Myocyte (in vitro differentiated cells): Measurements from ENCODE around the gene PDCL2. TPM values are rescaled to one million over a fixed set of nuclear protein-coding genes. Genes with fewer than 3 reads are reported as not detected.
"Not testable (repeated sequence)": the region's sequence is repeated elsewhere in the genome, so short reads cannot be mapped to it uniquely, and the experiment has no call there.

Experiments used
- DNase-seq: peaks from one replicate; pipeline ENCODE4 v3.0.0-alpha.2; 2012; ENCODE audit warnings: low read depth
- total RNA-seq: library from RNA; depleted of rRNA; stranded (reverse); fragments of >200 nt; gene quantifications from 2 replicates; pipeline ENCODE4 v1.2.3, GENCODE V29; 2014

Gene PDCL2
- total RNA-seq, 1 donor from 2014 or later = not detected

GRCh38 chr4:55598641-55599040 lies 6.6 kb upstream of the PDCL2 start:
- no peak for DNase-seq

DNA sequence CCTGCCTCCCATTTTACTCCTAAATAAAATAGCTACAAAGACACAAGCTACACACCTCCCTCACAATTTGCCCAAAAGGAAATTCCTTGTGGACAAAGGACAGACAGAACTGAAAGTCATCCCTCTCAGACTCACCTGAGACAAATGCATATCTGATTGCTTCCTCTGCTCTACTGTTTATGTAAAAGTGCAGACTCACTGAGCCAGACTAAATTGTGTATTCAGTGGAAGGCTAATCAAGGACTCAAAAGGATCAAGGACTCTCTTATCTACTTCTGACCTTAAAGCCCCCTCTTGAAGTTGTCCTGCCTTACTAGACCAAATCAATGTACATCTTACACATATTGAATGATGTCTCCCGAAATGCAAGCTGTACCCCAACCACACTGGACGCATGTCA lies 3.9 kb downstream of the PDCL2 start:
- DNase-seq = no peak

- DNase-seq = not testable (repeated sequence)
These were observed 9.3 kb downstream of the PDCL2 start for GRCh38 chr4:55582773-55583172.

- DNase-seq = peak; percentile 9
These were observed 13.6 kb downstream of the PDCL2 start for GRCh38 chr4:55578341-55579010.

- DNase-seq = no peak
These were observed 16.5 kb downstream of the PDCL2 start for GRCh38 chr4:55575513-55575912.

- no peak for DNase-seq
These were observed 17.8 kb downstream of the PDCL2 start for GRCh38 chr4:55574252-55574651.

DNA sequence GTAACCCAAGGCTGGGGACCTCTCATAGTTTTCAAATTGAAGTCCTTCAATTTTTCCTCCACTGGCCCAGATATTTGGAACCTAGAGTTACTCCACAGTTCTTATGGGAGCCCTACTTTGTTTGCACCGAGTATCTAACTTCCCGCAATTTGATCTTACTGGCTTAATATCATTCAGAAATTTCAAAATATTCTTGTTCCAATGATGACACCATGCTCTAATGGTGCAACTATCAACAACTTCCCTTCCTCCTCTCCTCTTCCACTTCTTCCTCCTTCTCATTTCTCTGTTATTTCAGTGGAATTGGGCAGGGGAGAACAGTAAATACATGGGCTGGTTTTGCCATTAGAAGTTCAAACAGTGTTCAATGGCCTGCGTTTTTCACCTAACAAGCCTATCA lies 20.2 kb downstream of the PDCL2 start:
- DNase-seq = no peak

- DNase-seq = no peak
These were observed 23.0 kb downstream of the PDCL2 start for GRCh38 chr4:55568905-55569504.

DNA sequence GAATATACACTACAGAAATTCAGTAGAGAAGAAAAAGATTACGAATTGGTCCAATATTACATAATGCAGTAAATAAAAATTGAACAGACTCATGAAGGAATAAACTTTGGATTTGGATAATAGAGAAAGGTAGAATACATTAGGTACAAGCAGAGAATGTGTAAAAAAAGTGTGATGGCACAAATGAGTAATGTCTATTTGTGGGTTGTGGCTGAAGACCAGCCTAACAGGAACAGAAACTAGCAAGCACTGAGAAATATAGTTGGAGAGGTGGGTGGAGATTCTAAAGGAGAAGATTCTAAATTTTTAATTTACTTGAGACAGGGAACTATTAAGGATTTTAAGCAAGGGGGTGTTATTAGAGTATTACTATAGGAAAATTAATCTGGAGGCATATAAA lies 30.2 kb downstream of the PDCL2 start:
- no peak for DNase-seq

DNA sequence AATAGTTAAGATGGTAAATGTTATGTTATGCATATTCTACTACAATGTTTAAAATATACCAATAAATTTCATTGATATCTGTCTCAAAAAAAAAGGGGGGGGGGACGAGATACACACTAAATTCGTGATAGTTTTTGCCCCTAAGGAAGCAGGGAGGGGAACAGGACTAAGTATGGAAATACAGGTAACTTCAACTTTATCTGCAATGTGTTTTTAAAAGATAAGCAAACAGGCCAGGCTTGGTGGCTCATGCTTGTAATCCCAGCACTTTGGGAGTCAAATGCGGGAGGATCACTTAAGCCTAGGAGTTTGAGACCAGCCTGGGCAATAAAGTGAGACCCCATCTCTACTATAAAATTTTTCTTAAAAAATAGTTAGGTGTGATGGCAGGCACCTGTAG lies 31.9 kb downstream of the PDCL2 start:
- DNase-seq = no peak

DNA sequence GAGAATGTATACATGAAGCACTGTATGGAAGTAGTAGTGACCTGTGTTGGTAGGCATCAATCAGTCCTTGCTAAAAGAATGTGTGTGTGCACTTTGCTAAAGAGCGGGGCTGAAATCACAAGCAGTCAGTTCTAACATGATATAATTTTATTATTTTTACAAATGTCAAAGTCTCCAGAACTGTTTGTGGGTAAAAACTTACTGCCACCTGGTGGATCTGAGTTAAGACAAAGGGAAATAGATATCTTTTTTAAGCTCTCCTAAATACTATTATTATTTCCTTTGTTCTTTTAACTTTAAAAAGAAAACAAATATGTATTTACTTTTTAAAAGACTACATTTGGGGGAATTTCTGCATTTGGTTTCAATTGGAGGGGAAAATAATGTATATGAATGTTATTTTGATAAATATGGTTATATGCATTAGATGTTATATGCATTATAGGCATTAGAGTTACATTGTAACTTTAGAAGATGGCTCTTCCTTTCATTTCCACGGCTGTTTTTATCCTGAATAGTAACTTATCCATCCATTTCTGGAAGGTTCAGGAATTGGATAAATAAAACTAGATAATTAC lies 37.5 kb downstream of the PDCL2 start:
- DNase-seq = peak; percentile 58

DNA sequence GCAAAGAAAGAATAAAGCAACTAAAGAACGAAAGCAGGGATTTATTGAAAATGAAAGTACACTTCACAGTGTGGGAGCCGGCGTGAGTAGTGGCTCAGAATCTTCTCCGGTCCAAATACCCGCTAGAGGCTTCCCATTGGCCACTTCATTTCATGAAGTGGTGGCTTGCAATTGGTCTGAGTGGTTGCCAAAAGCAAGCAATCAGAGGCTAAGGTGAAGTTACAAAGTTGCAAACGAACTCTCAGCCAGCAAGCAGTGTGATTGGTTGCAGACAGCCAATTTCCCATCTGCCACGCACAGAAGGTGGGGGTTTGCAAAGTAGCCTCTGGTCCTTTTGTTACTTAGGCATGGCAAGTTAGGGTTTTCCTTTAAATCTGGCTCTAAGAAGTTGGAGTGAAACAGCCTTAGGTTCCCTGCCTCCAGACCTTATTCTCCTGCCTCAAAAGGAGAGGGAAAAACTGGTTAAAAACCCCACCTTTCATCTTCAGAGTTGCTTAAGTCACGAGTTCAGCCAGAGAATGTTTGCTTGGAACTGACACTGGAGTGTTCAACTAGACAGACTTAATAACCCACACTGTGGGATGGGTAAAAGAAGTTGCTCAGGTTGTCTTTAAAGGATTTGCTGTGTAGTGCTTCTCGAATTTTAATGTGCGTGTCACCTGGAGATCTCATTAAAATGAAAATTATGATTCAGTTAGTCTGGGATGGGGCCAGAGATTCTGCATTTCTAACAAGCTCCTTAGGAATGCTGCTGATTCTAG lies 38.4 kb downstream of the PDCL2 start:
- DNase-seq = peak; percentile 64

- DNase-seq = not testable (repeated sequence)
These were observed 40.1 kb downstream of the PDCL2 start for GRCh38 chr4:55551964-55552363.

DNA sequence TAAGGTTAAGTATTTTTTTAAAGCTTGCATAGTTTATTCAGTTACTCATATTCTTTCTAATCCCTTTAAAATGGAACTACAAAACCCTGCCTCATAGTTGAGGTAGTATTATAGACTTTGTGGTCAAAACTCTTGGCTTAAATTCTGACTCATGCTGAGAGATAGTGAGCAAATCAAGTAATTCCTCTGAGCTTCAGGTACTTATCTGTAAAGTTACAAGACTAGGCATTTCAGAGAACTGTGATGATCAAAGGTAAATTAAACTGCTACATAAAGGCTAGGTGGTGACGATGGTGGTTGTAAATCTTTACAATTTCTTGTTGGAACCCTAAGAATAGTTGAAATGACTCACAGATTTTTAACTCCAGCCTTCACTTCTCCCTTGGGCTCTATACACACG lies 42.2 kb downstream of the PDCL2 start:
- peak; percentile 21 for DNase-seq

GRCh38 chr4:55547918-55548317 lies 44.1 kb downstream of the PDCL2 start:
- DNase-seq = no peak

DNA sequence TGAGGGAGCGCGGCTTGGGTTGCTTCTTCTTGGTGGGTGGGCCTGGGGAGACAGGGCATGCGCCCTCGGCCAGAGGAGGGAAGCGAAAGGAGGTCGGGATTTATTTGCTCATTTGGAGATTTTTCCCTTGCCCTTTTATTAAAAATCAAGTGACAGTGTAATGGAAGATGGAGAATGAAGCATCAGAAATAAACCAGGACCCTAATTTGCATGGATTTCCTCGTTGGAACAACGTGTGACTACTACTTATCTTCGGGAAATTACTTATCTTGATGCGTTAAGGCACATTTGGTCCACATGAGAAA lies 44.6 kb downstream of the PDCL2 start:
- DNase-seq = peak; percentile 57

GRCh38 chr4:55546756-55547465 lies 45.1 kb downstream of the PDCL2 start, which contains the start of gene CLOCK:
TSS of gene CLOCK (minus strand) at chr4:55546909. CDS start at chr4:55482785, 64,124 bp downstream.
- DNase-seq = peak; percentile 93

DNA sequence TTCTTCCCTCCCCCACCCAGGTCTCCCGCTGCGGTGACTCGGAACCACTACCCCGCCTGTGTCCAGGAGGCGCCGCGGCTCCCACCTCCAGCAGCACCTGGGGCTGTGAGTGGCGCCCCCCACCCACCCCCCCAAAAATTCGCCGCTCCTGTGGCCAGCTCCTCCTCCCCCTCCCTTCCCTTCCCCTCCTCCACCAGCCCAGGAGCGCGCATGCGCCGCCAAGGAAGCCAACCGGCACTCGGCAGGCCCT lies 45.6 kb downstream of the PDCL2 start:
- no peak for DNase-seq

GRCh38 chr4:55545641-55546505 lies 46.2 kb downstream of the PDCL2 start:
- DNase-seq = peak; percentile 79

DNA sequence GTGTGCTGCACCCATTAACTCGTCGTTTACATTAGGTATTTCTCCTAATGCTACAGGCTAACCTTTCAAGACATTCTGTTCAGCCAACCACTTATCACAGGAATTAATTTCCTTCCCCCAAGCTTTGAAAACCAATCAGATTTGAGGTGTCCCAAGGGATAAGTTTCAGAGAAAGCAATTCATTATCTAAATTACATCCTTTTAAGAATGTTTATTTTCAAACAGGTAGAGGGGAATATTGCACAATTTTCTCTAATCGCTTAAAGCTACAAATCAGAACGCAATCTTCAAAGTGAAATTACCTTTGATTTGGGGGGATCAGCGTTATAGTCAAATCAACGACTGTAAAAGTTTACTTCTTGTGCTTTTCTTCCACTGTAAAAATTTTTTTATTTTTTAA lies 46.9 kb downstream of the PDCL2 start:
- DNase-seq = no peak

- no peak for DNase-seq
These were observed 48.2 kb downstream of the PDCL2 start for GRCh38 chr4:55543858-55544257.
